ENCODE results near the gene RPUSD4.

Gene RPUSD4

DNA sequence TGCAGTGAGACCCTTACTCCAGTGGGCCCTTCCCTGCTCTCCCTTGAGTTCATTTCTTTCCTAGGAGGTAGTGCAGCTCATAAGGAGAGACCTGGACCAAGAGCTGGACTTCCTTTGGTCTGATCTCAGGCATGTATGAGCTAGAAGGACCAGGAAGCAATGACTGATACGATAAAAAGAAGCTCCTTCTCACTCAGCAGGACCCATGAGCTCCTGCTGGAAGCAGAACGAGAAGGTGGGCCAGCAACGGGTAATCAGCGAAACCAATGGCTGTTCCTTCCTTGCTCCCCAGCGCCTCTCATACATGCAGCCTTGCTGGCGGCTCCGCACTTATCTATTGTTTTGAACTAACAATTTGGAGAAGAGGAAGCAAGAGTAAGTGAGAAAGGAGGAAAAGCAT, 56.8 kb downstream of the RPUSD4 start:
- no peak for DNase-seq

DNA sequence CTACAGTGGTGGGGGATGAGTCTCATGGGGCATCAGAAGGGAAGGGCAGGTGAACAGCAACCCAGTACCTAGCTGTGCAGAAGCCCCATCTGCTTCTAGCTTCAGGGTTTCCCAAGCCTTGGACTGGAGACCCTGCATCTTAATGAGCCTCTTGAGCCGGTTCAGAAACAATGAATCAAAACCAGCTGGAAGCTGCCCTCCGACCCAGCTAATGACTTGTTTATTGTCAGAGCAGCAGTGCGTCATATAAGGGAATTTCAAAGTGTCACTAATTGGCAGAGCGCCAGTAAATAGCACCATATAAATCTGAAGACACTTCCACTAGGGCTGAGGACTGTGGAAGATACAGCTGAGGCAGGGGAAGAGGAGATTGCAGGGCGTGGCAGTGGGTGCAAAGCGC, 57.5 kb downstream of the RPUSD4 start:
- no peak for DNase-seq

GRCh38 chr11:126153006-126153405, 58.4 kb downstream of the RPUSD4 start:
- no peak for DNase-seq

DNA sequence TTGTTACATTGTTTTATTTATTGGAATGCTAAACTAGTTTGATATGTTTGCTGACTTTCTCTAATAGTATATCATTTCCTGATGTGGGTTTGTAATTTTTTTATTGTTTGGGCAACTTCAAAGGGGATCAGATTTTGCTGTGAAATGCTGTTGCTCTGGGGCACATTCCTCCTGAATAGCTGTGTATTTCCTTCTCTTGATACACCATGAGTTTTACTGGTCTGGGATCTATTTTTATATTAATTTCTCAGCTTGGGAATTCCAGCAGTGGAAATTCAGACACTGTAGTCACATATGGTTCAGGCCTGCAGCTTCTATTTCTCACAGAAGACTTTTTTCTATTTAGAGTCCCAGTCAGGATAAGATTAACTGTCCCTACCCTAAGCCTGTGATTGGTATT, 58.9 kb downstream of the RPUSD4 start:
- DNase-seq, result no peak

GRCh38 chr11:126152152-126152551, 59.3 kb downstream of the RPUSD4 start:
- no peak for DNase-seq
